GM12878 (cell line): ENCODE measurements around the gene METAP1D. TPM values are rescaled to one million over a fixed set of nuclear protein-coding genes. Genes with fewer than 3 reads are reported as not detected.
A peak's percentile ranks its signal among the peaks of the same experiment; 100 is the strongest.

ENCODE experiments used
- ATAC-seq: fragments of 200-7000 bp; cut with Tn5 transposase; 3 replicates; pipeline ENCODE4 v1.9.1; 2020; ENCODE audit warnings: mild to moderate bottlenecking, moderate library complexity
- BruUV-seq: library from RNA; stranded (reverse); fragments of 400-500 nt; replicated peaks from 2 replicates; lab custom pipeline; 2021; lab: Mats Ljungman, UMichigan
- CTCF ChIA-PET: fragments of 300-600 bp; sonication (Branson Sonifier 250); formaldehyde crosslinking; extraction: SDS; loops from one replicate; lab custom pipeline; 2021; ENCODE audit warnings: inconsistent platforms; lab: Yijun Ruan, JAX
- POLR2A ChIA-PET: fragments of 350-600 bp; formaldehyde crosslinking; extraction: SDS; loops from one replicate; lab custom pipeline; 2021; ENCODE audit warnings: inconsistent platforms; lab: Charles Lee
- RAD21 ChIA-PET: fragments of 300-600 bp; sonication (Branson Sonifier 250); formaldehyde crosslinking; loops from one replicate; lab custom pipeline; 2023; ENCODE audit warnings: antibody characterized with exemption; ENCODE audit not compliant: unreplicated experiment; lab: Charles Lee
- SMC1A ChIA-PET: fragments of 300-600 bp; sonication (Branson Sonifier 250); formaldehyde crosslinking; loops from one replicate; lab custom pipeline; 2023; ENCODE audit not compliant: unreplicated experiment, uncharacterized antibody; lab: Charles Lee
- DNase-seq: peaks from one replicate; pipeline ENCODE4 v3.0.0-alpha.2; 2011; ENCODE audit warnings: low read depth, low spot score
- FAIRE-seq: peaks from 3 replicates; lab custom pipeline; 2011; peaks lifted over from hg19 to GRCh38; lab: Jason Lieb, UNC
- H2AFZ ChIP-seq: 2 replicates; pipeline ENCODE4 v1.6.0; 2011; ENCODE audit warnings: low read depth, low read length, control low read depth; ENCODE audit not compliant: control insufficient read depth
- H3K27ac ChIP-seq: 2 replicates; pipeline ENCODE4 v1.5.1; 2011; ENCODE audit warnings: control low read depth; ENCODE audit not compliant: control insufficient read depth, insufficient read depth
- H3K27me3 ChIP-seq, 2 experiments: replicated peaks in 1 of 2; 2 replicates each; pipeline versions ENCODE4 v1.6.0 to v1.6.1; 2011; ENCODE audit warnings: low read length in 1 of 2; ENCODE audit not compliant: control insufficient read depth in 2 of 2, insufficient read depth in 2 of 2
- H3K36me3 ChIP-seq, 2 experiments: 2 replicates each; pipeline ENCODE4 v1.5.1; 2011; ENCODE audit warnings: low read length in 1 of 2; ENCODE audit not compliant: control insufficient read depth in 2 of 2, insufficient read depth in 2 of 2
- H3K4me1 ChIP-seq: 2 replicates; pipeline ENCODE4 v1.6.1; 2011; ENCODE audit warnings: mild to moderate bottlenecking, low read length, moderate library complexity, mixed read lengths; ENCODE audit not compliant: control insufficient read depth, insufficient read depth
- H3K4me2 ChIP-seq: 2 replicates; pipeline ENCODE4 v1.6.0; 2011; ENCODE audit warnings: control low read depth; ENCODE audit not compliant: control insufficient read depth, insufficient read depth
- H3K4me3 ChIP-seq: fragments of 200-600 bp; sonication (generic); 2 replicates; pipeline ENCODE4 v1.5.1; 2016
- H3K79me2 ChIP-seq: 2 replicates; pipeline ENCODE4 v1.6.0; 2011; ENCODE audit warnings: low read length; ENCODE audit not compliant: control insufficient read depth, insufficient read depth
- H3K9ac ChIP-seq: 2 replicates; pipeline ENCODE4 v1.8.0; 2011; ENCODE audit warnings: low read length, control low read depth, mixed read lengths; ENCODE audit not compliant: control insufficient read depth, insufficient read depth
- H3K9me3 ChIP-seq: replicated peaks from 3 replicates; pipeline ENCODE4 v1.5.1; 2011; ENCODE audit warnings: mild to moderate bottlenecking, low read length; ENCODE audit not compliant: control insufficient read depth, insufficient read depth
- H4K20me1 ChIP-seq: 2 replicates; pipeline ENCODE4 v1.6.0; 2011; ENCODE audit not compliant: control insufficient read depth, insufficient read depth
- BCL11A ChIP-seq: IDR thresholded peaks from 2 replicates; pipeline ENCODE4 v1.6.1; 2011; ENCODE audit warnings: low read depth, low read length
- EZH2 ChIP-seq: IDR thresholded peaks from 2 replicates; pipeline ENCODE4 v1.6.1; 2012; ENCODE audit warnings: low read depth, mild to moderate bottlenecking, control low read depth, inconsistent platforms, low read length, borderline replicate concordance; ENCODE audit not compliant: control insufficient read depth
- RB1 ChIP-seq: fragments of 450-650 bp; formaldehyde crosslinking; IDR thresholded peaks from 2 replicates; pipeline ENCODE4 v1.6.1; 2017; ENCODE audit warnings: mild to moderate bottlenecking, borderline replicate concordance
- SUZ12 ChIP-seq: fragments of 200-600 bp; sonication (generic); IDR thresholded peaks from one replicate; pipeline ENCODE4 v1.6.1; 2018; ENCODE audit warnings: antibody characterized with exemption, mild to moderate bottlenecking; ENCODE audit not compliant: unreplicated experiment
- WGBS: methylation state at CpG from one replicate; pipeline ENCODE4 v1.1.6; 2016; ENCODE audit warnings: low lambda C conversion rate; ENCODE audit not compliant: insufficient replicate concordance, insufficient coverage; ENCODE audit errors: missing lambda C conversion rate; 5-methylcytosine and 5-hydroxymethylcytosine counted together
- in situ Hi-C: fragments of 300-500 bp; cut with MboI; formaldehyde crosslinking; loops from 9 replicates; pipeline ENCODE4 v1.14.3; 2018; ENCODE audit warnings: mixed read lengths
- intact Hi-C: fragments of 100-400 bp; cut with micrococcal nuclease; formaldehyde crosslinking; loops from one replicate; pipeline ENCODE4 v1.14.2; 2022; ENCODE audit not compliant: unreplicated experiment
- polyA plus RNA-seq, 11 experiments: library from polyadenylated mRNA; depleted of rRNA in 4 of 11; unstranded in 6 of 11; stranded (reverse) in 5 of 11; fragments of >200 nt; fragmentation: Nextera tagmentation in 4 of 11; fragmentation: Illumina TruSeq in 1 of 11; extraction: Ambion mirVana in 4 of 11; extraction: Trizol in 1 of 11; gene quantifications; 1 replicate in 1 of 11; 2 replicates in 10 of 11; pipeline versions ENCODE4 v1.2.1 to v1.2.3, GENCODE V29; 2011 to 2016; ENCODE audit warnings: inconsistent platforms in 2 of 11, missing spikeins in 2 of 11, low read depth in 1 of 11
- total RNA-seq, 4 experiments: library from RNA; depleted of rRNA in 3 of 4; stranded (reverse); fragments of >200 nt in 3 of 4; fragmentation: Illumina TruSeq in 1 of 4; extraction: Trizol in 1 of 4; gene quantifications; 2 replicates each; pipeline versions ENCODE4 v1.2.1 to v1.2.3, GENCODE V29; 2013 to 2021
- TF ChIP-seq, protein P1 (sequence below), 3 experiments: IDR thresholded peaks in 2 of 3; conservative IDR thresholded peaks in 1 of 3; 2 replicates each; pipeline ENCODE4 v1.5.1; 2011; ENCODE audit warnings: low read depth in 3 of 3, low read length in 3 of 3, mild to moderate bottlenecking in 3 of 3, control low read depth in 2 of 3, moderate library complexity in 2 of 3, inconsistent platforms in 1 of 3, mixed read lengths in 1 of 3; ENCODE audit not compliant: control insufficient read depth in 2 of 3, insufficient read depth in 1 of 3; ENCODE audit errors: extremely low read depth in 1 of 3

The METAP1D gene
- total and polyA plus RNA-seq, 10 of the 15 experiments (the other 5 are each of a cell fraction or from before 2014, with no cell fraction given), result 4.5 to 12.1 (median 7.8) TPM

DNA sequence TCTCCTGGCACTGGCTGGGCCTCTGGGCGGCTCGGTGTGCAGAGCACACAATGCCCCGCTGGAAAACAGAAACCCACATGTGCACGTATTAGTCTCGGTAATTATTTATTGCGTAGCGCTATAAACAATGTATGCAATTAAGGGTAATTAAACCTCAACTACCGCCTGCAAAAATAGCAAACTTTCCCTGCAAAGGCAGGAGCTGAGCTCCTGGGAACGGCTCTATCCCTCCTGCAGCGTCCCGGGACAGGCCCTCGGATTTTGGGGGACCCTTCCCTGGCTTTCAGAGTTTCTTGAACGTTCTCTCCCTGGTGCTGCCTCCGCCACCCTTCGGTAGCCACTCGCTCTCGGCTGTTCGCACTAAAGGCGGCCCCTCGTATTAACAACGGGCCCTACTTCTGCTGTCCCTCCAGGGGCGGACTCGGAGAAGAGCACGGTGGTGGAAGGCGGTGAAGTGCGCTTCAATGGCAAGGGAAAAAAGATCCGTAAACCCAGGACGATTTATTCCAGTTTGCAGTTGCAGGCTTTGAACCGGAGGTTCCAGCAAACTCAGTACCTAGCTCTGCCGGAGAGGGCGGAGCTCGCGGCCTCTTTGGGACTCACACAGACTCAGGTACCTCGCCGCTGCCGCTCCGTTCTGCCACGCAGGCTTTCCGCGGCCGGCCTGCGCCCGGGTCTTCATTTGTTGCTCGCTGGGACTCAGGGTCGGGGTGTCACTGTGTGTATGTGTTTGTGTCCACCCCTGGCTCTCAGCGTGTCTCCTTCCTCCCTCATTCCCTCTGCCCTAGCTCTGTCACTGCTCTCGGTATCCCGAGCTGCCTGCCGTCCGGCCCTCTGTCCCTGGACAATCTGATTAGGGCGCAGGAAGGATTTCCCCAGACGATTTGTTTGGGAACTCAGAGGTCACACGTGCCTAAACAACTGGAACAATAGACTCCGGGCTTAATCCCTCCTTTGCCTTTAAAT lies 86.8 kb downstream of the METAP1D start:
- H3K9me3 ChIP-seq, result no peaks in the 10 kb centered on the region; the same call in 2 of the 3 replicates
- H3K4me1 ChIP-seq, result peaks cover 17% of the 10 kb centered on the region
- ATAC-seq, result peak; percentile 58
- POLR2A ChIA-PET, result no interaction called here
- BruUV-seq, result no TSS peak
- SMC1A ChIA-PET, result interaction anchor here (0.6 to 1.4 kb wide), 4 partner anchors 36 to 383 kb away, joined by 3 read pairs; no protein-coding TSS in a partner anchor
- no peaks in the 10 kb centered on the region for H3K36me3 ChIP-seq
- TF ChIP-seq EZH2 (0 out of 2 replicates have a peak, but pooled peaks have one; percentile 45), SUZ12 (peak; percentile 52), BCL11A (no peak), RB1 (no peak)
- TF ChIP-seq, protein P1, sequence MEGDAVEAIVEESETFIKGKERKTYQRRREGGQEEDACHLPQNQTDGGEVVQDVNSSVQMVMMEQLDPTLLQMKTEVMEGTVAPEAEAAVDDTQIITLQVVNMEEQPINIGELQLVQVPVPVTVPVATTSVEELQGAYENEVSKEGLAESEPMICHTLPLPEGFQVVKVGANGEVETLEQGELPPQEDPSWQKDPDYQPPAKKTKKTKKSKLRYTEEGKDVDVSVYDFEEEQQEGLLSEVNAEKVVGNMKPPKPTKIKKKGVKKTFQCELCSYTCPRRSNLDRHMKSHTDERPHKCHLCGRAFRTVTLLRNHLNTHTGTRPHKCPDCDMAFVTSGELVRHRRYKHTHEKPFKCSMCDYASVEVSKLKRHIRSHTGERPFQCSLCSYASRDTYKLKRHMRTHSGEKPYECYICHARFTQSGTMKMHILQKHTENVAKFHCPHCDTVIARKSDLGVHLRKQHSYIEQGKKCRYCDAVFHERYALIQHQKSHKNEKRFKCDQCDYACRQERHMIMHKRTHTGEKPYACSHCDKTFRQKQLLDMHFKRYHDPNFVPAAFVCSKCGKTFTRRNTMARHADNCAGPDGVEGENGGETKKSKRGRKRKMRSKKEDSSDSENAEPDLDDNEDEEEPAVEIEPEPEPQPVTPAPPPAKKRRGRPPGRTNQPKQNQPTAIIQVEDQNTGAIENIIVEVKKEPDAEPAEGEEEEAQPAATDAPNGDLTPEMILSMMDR (IDR thresholded peaks at IDR 0.05 in 2 of 3, conservative IDR thresholded peaks at IDR 0.05 in 1 of 3; ENCODE audit: control insufficient read depth in 2 of 3, extremely low read depth in 1 of 3, insufficient read depth in 1 of 3, low read depth in 3 of 3, low read length in 3 of 3), result peak; percentile 6 to 28 (median 15); a peak in 1 of 6 replicates
- TF ChIP-seq, all 136 proteins: peak for 3
- Histone ChIP-seq H4K20me1 (peaks cover 10% of the 10 kb centered on the region), H2AFZ (peak overlapping the region; percentile 57), H3K27ac (no peak overlapping the region), H3K79me2 (no peaks in the 10 kb centered on the region), H3K4me3 (peak overlapping the region; percentile 60), H3K27me3 (peaks cover 39 to 68% of the 10 kb centered on the region in 2 experiments), H3K4me2 (peak overlapping the region; percentile 74), H3K9ac (no peak overlapping the region)
- no peak for FAIRE-seq
- WGBS, result 37% methylated on average over 54 of the region's 54 CpGs
- ChIA-PET RAD21 (no interaction called here), CTCF (no interaction called here)
- intact Hi-C loops (loop anchor here (5.0 kb wide), 1 partner anchor 89 kb away; the partner anchor contains the start of gene METAP1D), in situ Hi-C loops (no loop called here)
- DNase-seq, result no peak
